D721Med (cell line): ENCODE data around the gene DCAKD.
"Not testable (repeated sequence)": the region's sequence is repeated elsewhere in the genome, so short reads cannot be mapped to it uniquely, and the experiment has no call there.

Experiments used
- DNase-seq: peaks from one replicate; pipeline ENCODE4 v3.0.0; 2011; ENCODE audit warnings: low spot score; ENCODE audit not compliant: insufficient read length
- FAIRE-seq: peaks from 2 replicates; lab custom pipeline; 2011; peaks lifted over from hg19 to GRCh38; lab: Jason Lieb, UNC
- TF ChIP-seq, protein P1 (sequence below): IDR thresholded peaks from 2 replicates; pipeline ENCODE4 v1.5.1; 2012; ENCODE audit warnings: mild to moderate bottlenecking, control low read depth; ENCODE audit not compliant: insufficient read depth; ENCODE audit errors: missing control alignments

DCAKD gene

DNA sequence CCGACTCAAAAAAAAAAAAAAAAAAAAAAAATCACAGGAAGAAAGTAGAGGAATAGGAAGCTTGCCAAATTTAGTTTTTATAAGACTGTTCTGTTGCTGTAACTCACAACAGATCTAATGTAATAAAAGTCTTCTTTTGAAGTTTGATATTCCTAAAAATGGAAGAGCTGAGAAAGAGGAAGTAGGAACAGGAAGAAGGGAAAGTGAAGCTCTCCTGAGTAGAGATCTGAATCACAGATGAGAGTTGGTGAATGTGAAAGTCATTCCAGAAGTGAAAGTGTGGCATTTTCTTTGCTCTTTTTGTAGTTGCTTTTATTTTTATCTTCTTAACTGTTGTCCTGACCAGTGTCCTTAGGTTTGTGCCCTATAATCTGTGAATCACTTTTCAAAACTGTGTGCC is 11.8 kb upstream of the DCAKD start:
- no peak for FAIRE-seq
- TF ChIP-seq, protein P1, sequence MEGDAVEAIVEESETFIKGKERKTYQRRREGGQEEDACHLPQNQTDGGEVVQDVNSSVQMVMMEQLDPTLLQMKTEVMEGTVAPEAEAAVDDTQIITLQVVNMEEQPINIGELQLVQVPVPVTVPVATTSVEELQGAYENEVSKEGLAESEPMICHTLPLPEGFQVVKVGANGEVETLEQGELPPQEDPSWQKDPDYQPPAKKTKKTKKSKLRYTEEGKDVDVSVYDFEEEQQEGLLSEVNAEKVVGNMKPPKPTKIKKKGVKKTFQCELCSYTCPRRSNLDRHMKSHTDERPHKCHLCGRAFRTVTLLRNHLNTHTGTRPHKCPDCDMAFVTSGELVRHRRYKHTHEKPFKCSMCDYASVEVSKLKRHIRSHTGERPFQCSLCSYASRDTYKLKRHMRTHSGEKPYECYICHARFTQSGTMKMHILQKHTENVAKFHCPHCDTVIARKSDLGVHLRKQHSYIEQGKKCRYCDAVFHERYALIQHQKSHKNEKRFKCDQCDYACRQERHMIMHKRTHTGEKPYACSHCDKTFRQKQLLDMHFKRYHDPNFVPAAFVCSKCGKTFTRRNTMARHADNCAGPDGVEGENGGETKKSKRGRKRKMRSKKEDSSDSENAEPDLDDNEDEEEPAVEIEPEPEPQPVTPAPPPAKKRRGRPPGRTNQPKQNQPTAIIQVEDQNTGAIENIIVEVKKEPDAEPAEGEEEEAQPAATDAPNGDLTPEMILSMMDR: no peak
- DNase-seq: no peak

DNA sequence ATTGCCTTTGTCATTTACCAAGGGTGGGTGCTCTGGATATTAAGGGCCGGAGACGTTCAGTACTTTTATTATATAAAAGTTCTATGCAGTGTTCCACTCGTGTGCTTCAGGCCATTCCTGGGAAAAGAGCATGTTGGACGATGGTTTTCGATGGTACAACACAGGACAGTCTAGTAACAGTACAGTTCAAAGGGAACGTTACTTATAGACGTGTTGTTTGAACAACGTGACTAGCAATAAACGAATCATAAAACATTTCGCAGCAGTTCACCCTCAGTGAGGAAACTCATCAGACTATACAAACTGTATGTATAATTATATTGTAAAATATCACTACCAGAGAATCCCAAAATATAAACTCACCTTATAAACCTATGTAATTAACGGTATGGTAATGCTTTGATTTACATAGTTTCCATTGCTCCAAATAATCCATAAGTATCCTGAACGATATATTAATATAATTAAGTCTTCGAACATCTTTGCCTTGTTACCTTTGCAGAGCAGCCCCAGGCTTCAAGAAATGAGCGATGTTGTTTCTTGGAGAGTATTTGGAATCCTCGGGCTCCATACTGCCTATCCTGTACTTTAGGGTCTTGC is 10.3 kb upstream of the DCAKD start:
- no peak for DNase-seq
- no peak for FAIRE-seq
- TF ChIP-seq, protein P1: no peak

DNA sequence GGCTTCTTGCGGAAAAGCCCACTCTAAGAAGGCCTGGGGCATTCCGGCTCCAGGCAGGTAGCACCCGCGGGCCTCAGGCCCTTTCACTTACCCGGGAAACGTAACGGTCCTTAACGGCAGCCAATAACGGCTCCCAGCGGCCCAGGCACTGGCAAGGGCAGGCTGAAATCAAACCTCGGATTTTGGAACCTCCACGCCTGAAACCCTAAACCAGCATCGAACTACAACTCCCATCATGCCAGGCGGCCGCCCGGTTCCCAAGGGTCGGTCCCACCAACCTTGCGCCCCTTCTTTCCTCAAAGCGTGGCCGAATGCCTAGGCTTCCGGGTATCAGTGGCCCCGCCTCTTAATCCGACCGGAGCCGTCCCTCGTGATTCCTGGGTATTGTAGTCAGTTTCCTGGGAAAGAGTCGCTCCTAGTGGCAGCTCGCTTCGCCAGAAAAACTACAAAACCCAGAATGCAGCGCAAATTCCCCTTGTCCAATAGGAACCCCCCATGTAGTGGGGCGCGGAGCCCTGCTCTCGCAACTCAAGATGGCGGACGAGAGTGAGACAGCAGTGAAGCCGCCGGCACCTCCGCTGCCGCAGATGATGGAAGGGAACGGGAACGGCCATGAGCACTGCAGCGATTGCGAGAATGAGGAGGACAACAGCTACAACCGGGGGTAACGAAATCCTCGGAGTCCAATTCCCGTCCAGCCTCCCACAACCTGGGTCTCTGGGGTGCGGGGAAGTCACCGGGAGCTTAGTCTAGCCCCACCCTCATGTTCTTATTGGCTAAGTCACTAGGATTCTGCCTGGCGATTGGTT is 9.6 kb upstream of the DCAKD start, which contains the start of gene NMT1:
NMT1 (plus strand) TSS at position 521 of the 809 bp plus-strand sequence; CDS start at position 534, 13 bp downstream.
- DNase-seq (peak; percentile 81), FAIRE-seq (no peak)
- TF ChIP-seq, protein P1: no peak

DNA sequence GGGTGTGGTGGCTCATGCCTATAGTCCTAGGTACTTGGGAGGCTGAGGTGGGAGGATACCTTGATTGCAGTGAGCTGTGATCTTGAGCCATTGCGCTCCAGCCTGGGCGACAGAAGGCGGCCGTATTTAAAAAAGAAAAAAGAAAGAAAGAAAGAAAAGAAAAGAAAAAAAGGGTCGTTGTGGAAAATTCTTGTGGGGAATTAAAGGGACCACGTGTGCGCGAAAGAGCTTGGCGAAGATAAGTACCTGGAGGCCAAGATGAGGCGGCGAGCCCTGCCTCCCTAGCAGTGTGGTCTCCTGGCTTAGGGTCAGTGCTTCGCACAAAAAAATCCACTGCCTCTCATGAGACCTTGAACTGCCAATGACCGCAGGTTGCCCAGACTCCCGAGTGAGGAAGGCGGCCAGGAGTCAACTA is 9.0 kb upstream of the DCAKD start:
- no peak for DNase-seq
- TF ChIP-seq, protein P1: no peak
- no peak for FAIRE-seq

DNA sequence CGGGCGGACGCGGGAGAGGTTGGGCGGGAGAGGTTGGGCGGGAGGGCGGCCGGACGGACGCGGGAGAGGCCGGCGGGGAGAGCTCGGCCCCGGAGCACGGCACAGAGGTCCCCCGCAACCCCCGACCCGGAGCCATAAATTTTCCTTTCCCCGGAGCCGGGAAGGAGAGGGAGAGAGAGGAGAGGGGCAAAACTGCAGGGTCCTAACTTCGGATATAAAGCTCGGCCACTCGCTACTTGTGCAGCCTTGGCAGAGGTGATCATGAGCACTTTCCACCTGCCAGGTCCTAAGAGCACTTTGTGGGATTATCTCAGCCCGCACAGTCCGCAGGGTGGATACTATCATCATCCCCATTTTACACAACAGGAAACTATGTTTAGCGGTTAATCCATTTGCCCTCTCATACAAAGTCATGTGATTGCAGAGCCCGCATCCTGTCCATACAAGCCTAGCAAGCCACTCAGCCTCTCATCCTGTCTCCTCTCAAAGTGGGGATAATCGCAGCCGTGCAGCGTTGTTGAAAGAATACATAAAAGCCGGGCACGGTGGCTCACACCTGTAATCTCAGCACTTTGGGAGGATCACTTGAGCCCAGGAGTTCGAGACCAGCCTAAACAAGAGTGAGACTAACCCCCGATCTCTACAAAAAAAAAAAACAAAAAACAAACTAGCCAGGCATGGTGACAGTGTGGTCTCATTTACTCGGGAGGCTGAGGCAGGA is 780 bp upstream of the DCAKD start:
- DNase-seq (no peak), FAIRE-seq (no peak)
- TF ChIP-seq, protein P1: no peak

DNA sequence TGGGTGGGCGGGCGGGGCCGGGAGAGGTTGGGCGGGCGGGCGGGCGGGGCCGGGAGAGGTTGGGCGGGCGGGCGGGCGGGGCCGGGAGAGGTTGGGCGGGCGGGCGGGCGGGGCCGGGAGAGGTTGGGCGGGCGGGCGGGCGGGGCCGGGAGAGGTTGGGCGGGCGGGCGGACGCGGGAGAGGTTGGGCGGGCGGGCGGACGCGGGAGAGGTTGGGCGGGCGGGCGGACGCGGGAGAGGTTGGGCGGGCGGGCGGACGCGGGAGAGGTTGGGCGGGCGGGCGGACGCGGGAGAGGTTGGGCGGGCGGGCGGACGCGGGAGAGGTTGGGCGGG is 254 bp upstream of the DCAKD start:
- FAIRE-seq: not testable (repeated sequence)

DNA sequence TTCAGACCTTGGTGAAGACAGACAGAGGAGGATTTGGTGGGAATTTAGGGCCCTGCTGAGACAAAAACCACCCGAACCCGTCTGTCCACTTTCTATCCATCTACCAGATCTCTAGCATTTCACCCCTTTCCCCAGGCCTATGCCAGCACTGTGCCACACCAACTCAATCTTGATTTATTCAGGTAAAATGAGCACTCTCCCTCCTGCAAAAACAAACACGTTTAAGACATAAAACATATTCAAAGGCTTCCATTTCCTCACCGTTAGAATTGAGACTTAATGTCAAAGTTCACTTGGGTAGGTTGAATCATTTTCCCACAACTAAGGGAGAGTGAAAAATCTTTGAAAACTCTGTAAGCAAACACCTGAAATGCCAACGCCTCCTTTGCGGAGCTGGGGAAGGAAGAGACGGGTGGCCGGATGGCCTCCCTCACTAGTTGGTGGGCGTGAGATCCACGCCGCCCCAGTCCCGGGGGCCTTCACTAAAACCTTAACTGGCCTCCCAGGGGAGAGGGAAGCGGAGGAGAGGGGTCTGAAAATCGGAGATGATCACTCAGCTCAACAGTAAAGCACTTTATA is 862 bp downstream of the DCAKD start:
- TF ChIP-seq, protein P1: no peak
- DNase-seq: no peak
- FAIRE-seq: no peak

More for the DNA sequence above, 254 bp upstream of the DCAKD start:
- DNase-seq: not testable (repeated sequence)
